Measurements from ENCODE around the gene ZFYVE9. TPM values are rescaled to one million over a fixed set of nuclear protein-coding genes. Genes with fewer than 3 reads are reported as not detected.

ZFYVE9 gene
- total and polyA plus RNA-seq, 10 of the 15 experiments (the other 5 are each of a cell fraction or from before 2014, with no cell fraction given) = 0.26 to 6.9 (median 2.3) TPM

GRCh38 chr1:52348704-52349300, 206.9 kb downstream of the ZFYVE9 start:
- FAIRE-seq = no peak
- Histone ChIP-seq H2AFZ (ENCODE audit: control insufficient read depth, low read depth, low read length) (no peak overlapping the region), H3K27me3 (replicated peaks in 1 of 2; ENCODE audit: control insufficient read depth in 2 of 2, insufficient read depth in 2 of 2, low read length in 1 of 2) (no peaks in the 10 kb centered on the region), H4K20me1 (ENCODE audit: control insufficient read depth, insufficient read depth) (no peaks in the 10 kb centered on the region), H3K4me2 (ENCODE audit: control insufficient read depth, insufficient read depth) (no peak overlapping the region), H3K9me3 (replicated peaks; ENCODE audit: control insufficient read depth, insufficient read depth, low read length) (no peaks in the 10 kb centered on the region), H3K79me2 (ENCODE audit: control insufficient read depth, insufficient read depth, low read length) (no peaks in the 10 kb centered on the region), H3K4me1 (ENCODE audit: control insufficient read depth, insufficient read depth, low read length) (no peaks in the 10 kb centered on the region), H3K9ac (ENCODE audit: control insufficient read depth, insufficient read depth, low read length) (no peak overlapping the region), H3K4me3 (no peak overlapping the region), H3K36me3 (ENCODE audit: control insufficient read depth in 2 of 2, insufficient read depth in 2 of 2, low read length in 1 of 2) (peaks cover 5 to 7% of the 10 kb centered on the region in 2 experiments; a peak in 3 of 4 replicates), H3K27ac (ENCODE audit: control insufficient read depth, insufficient read depth) (no peak overlapping the region)
- peak; percentile 30; the same call in 2 of the 3 replicates for ATAC-seq
- TF ChIP-seq BACH1 (IDR thresholded peaks at IDR 0.05; ENCODE audit: borderline replicate concordance) (no peak), POLR2A (IDR thresholded peaks at IDR 0.05; ENCODE audit: low read depth, low read length) (0 out of 2 replicates have a peak, but pooled peaks have one; percentile 37)
- CTCF ChIA-PET = no interaction called here
- DNase-seq (ENCODE audit: low read depth, low spot score) = no peak
- RAD21 ChIA-PET (ENCODE audit: unreplicated experiment) = no interaction called here
- WGBS (ENCODE audit: insufficient coverage, insufficient replicate concordance, low lambda C conversion rate, missing lambda C conversion rate) = 75% methylated on average over 8 of the region's 8 CpGs
- BruUV-seq (replicated peaks) = no TSS peak
- in situ Hi-C loops (cut with MboI) = no loop called here
- intact Hi-C loops (cut with micrococcal nuclease; ENCODE audit: unreplicated experiment) = no loop called here
- SMC1A ChIA-PET (ENCODE audit: uncharacterized antibody, unreplicated experiment) = no interaction called here
- POLR2A ChIA-PET = interaction anchor here (0.6 to 1.5 kb wide), 2 partner anchors 16 to 123 kb away, joined by 3 read pairs; no protein-coding TSS in a partner anchor

DNA sequence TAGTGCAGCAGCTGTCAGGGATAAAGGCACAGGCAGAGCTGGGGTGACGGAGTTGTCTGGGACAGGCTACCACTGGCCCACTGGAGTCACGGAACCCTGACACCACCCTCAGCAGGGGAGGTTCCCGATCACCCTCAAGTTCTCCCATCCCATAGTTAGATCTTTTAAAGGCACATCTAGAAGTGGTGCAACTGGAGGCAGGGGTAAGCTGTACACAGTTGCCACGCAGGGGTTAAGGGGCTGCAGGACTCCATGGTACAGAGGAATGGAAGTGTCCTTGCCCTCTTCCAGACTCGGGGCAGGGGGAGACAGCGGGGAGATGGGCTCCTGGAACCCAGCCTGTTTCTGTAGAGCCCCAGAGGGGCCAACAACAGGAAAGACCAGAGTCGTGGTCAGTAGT, 210.8 kb downstream of the ZFYVE9 start:
- Histone ChIP-seq H3K9me3 (replicated peaks; ENCODE audit: control insufficient read depth, insufficient read depth, low read length) (no peaks in the 10 kb centered on the region), H3K79me2 (ENCODE audit: control insufficient read depth, insufficient read depth, low read length) (no peaks in the 10 kb centered on the region), H3K4me3 (no peak overlapping the region), H2AFZ (ENCODE audit: control insufficient read depth, low read depth, low read length) (no peak overlapping the region), H3K27ac (ENCODE audit: control insufficient read depth, insufficient read depth) (no peak overlapping the region), H4K20me1 (ENCODE audit: control insufficient read depth, insufficient read depth) (no peaks in the 10 kb centered on the region), H3K9ac (ENCODE audit: control insufficient read depth, insufficient read depth, low read length) (no peak overlapping the region), H3K4me2 (ENCODE audit: control insufficient read depth, insufficient read depth) (no peak overlapping the region), H3K4me1 (ENCODE audit: control insufficient read depth, insufficient read depth, low read length) (no peaks in the 10 kb centered on the region), H3K36me3 (ENCODE audit: control insufficient read depth in 2 of 2, insufficient read depth in 2 of 2, low read length in 1 of 2) (peaks cover 24 to 34% of the 10 kb centered on the region in 2 experiments), H3K27me3 (replicated peaks in 1 of 2; ENCODE audit: control insufficient read depth in 2 of 2, insufficient read depth in 2 of 2, low read length in 1 of 2) (no peaks in the 10 kb centered on the region)
- no TSS peak for BruUV-seq (replicated peaks)
- ChIA-PET SMC1A (ENCODE audit: uncharacterized antibody, unreplicated experiment) (no interaction called here), POLR2A (no interaction called here), CTCF (no interaction called here), RAD21 (ENCODE audit: unreplicated experiment) (no interaction called here)
- in situ Hi-C loops (cut with MboI) (no loop called here), intact Hi-C loops (cut with micrococcal nuclease; ENCODE audit: unreplicated experiment) (no loop called here)
- DNase-seq (ENCODE audit: low read depth, low spot score) (no peak), ATAC-seq (no peak), FAIRE-seq (no peak)
- TF ChIP-seq SRF (IDR thresholded peaks at IDR 0.05; ENCODE audit: low read depth in 2 of 2, low read length in 2 of 2) (no peak), ATF7 (IDR thresholded peaks at IDR 0.05; ENCODE audit: low read depth) (no peak), POLR2A (IDR thresholded peaks at IDR 0.05; ENCODE audit: low read depth, low read length) (peak; percentile 43)
- 93% methylated on average over 7 of the region's 7 CpGs for WGBS (ENCODE audit: insufficient coverage, insufficient replicate concordance, low lambda C conversion rate, missing lambda C conversion rate)

Data from GM12878 (cell line).